Caco-2 (cell line): ENCODE data around the gene GGN. TPM values are rescaled to one million over a fixed set of nuclear protein-coding genes. Genes with fewer than 3 reads are reported as not detected.
"Not testable (repeated sequence)": the region's sequence is repeated elsewhere in the genome, so short reads cannot be mapped to it uniquely, and the experiment has no call there.

Experiments used
- BruUV-seq: library from RNA; stranded (reverse); fragments of 400-500 nt; replicated peaks from 2 replicates; lab custom pipeline; 2021; lab: Mats Ljungman, UMichigan
- CTCF ChIA-PET: fragments of 300-600 bp; sonication (Branson Sonifier 250); formaldehyde crosslinking; loops from one replicate; lab custom pipeline; 2022; ENCODE audit warnings: antibody characterized with exemption; lab: Charles Lee
- POLR2A ChIA-PET: fragments of 300-600 bp; sonication (Branson Sonifier 250); formaldehyde crosslinking; loops from one replicate; lab custom pipeline; 2022; ENCODE audit warnings: antibody characterized with exemption; lab: Charles Lee
- DNase-seq, 2 experiments: peaks; one replicate each; pipeline versions ENCODE4 v3.0.0 to v3.0.0-alpha.2; 2020 to 2022
- H3K27me3 ChIP-seq: replicated peaks from 2 replicates; pipeline ENCODE4 v1.6.0; 2011; ENCODE audit warnings: low read length; ENCODE audit not compliant: control insufficient read depth, insufficient read depth
- H3K36me3 ChIP-seq: 2 replicates; pipeline ENCODE4 v1.5.1; 2011; ENCODE audit warnings: low read length; ENCODE audit not compliant: control insufficient read depth, insufficient read depth
- H3K4me1 ChIP-seq: fragments of 250-450 bp; sonication (Bioruptor Pico); 2 replicates; pipeline ENCODE4 v1.5.1; 2020; ENCODE audit warnings: mild to moderate bottlenecking
- H3K4me3 ChIP-seq: 2 replicates; pipeline ENCODE4 v1.5.1; 2011; ENCODE audit warnings: low read depth, mild to moderate bottlenecking, control low read depth, low read length
- H3K9me3 ChIP-seq: fragments of 250-450 bp; sonication (Bioruptor Pico); 2 replicates; pipeline ENCODE4 v1.5.1; 2020; ENCODE audit warnings: mild to moderate bottlenecking, moderate library complexity
- H3K27ac Mint-ChIP-seq: one replicate; pipeline ENCODE4 v1.8.0; 2022; ENCODE audit warnings: mixed read lengths; ENCODE audit not compliant: unreplicated experiment
- H3K27me3 Mint-ChIP-seq: one replicate; pipeline ENCODE4 v1.8.0; 2022; ENCODE audit warnings: mixed read lengths; ENCODE audit not compliant: insufficient read depth, unreplicated experiment
- H3K36me3 Mint-ChIP-seq: one replicate; pipeline ENCODE4 v1.8.0; 2022; ENCODE audit warnings: mild to moderate bottlenecking, mixed read lengths; ENCODE audit not compliant: insufficient read depth, unreplicated experiment
- H3K4me1 Mint-ChIP-seq: one replicate; pipeline ENCODE4 v1.8.0; 2022; ENCODE audit warnings: low read depth, mixed read lengths; ENCODE audit not compliant: unreplicated experiment
- H3K4me3 Mint-ChIP-seq: one replicate; pipeline ENCODE4 v1.8.0; 2022; ENCODE audit warnings: mild to moderate bottlenecking, moderate library complexity, mixed read lengths; ENCODE audit not compliant: unreplicated experiment
- H3K9me3 Mint-ChIP-seq: one replicate; pipeline ENCODE4 v1.8.0; 2022; ENCODE audit warnings: mixed read lengths; ENCODE audit not compliant: unreplicated experiment
- intact Hi-C: fragments of 100-400 bp; cut with micrococcal nuclease; formaldehyde crosslinking; loops from one replicate; pipeline ENCODE4 v1.10.0; 2022; ENCODE audit not compliant: unreplicated experiment
- total RNA-seq: library from RNA; stranded (reverse); gene quantifications from 2 replicates; pipeline ENCODE4 v1.2.3, GENCODE V29; 2022
- TF ChIP-seq, protein P1 (sequence below), 2 experiments: fragments of 200-600 bp in 1 of 2; IDR thresholded peaks; 1 replicate in 1 of 2; 2 replicates in 1 of 2; pipeline versions ENCODE4 v1.5.1 to v1.8.0; 2011 to 2022; ENCODE audit warnings: antibody characterized with exemption in 1 of 2, control low read depth in 1 of 2, inconsistent platforms in 1 of 2, low read depth in 1 of 2, low read length in 1 of 2, mild to moderate bottlenecking in 1 of 2, moderate library complexity in 1 of 2; ENCODE audit not compliant: insufficient read depth in 1 of 2, severe bottlenecking in 1 of 2, unreplicated experiment in 1 of 2

Gene GGN
- total RNA-seq, 1 experiment from 2014 or later, result 0.79 TPM

DNA sequence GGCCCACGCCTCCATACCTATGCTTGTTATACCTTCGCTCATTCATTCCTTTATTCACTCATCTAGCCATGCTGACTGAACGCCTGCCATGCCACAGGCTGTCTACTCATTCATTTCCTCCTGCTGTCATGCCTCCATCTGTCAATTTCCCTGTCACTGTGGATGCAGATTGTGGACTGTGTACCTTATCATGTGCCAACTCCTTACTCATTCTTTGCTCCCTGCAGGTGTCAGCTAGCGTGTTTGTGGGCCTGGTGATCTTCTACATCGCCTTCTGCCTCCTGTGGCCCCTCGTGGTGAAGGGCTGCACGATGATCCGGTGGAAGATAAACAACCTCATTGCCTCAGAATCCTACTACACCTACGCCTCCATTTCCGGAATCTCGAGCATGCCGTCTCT lies 17.5 kb downstream of the GGN start:
- no peaks in the 10 kb centered on the region for H3K9me3 Mint-ChIP-seq
- H3K4me3 Mint-ChIP-seq, result no peak overlapping the region
- H3K9me3 ChIP-seq, result no peaks in the 10 kb centered on the region
- H3K4me3 ChIP-seq, result no peak overlapping the region
- H3K27me3 Mint-ChIP-seq, result no peaks in the 10 kb centered on the region
- peaks cover 10% of the 10 kb centered on the region for H3K36me3 Mint-ChIP-seq
- H3K4me1 Mint-ChIP-seq, result peaks cover 6% of the 10 kb centered on the region
- CTCF ChIA-PET, result interaction anchor here (0.8 kb wide), 1 partner anchor 18 kb away, joined by 6 read pairs; the partner anchor contains the start of gene GGN
- TF ChIP-seq, protein P1, sequence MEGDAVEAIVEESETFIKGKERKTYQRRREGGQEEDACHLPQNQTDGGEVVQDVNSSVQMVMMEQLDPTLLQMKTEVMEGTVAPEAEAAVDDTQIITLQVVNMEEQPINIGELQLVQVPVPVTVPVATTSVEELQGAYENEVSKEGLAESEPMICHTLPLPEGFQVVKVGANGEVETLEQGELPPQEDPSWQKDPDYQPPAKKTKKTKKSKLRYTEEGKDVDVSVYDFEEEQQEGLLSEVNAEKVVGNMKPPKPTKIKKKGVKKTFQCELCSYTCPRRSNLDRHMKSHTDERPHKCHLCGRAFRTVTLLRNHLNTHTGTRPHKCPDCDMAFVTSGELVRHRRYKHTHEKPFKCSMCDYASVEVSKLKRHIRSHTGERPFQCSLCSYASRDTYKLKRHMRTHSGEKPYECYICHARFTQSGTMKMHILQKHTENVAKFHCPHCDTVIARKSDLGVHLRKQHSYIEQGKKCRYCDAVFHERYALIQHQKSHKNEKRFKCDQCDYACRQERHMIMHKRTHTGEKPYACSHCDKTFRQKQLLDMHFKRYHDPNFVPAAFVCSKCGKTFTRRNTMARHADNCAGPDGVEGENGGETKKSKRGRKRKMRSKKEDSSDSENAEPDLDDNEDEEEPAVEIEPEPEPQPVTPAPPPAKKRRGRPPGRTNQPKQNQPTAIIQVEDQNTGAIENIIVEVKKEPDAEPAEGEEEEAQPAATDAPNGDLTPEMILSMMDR (IDR thresholded peaks at IDR 0.05; ENCODE audit: insufficient read depth in 1 of 2, low read depth in 1 of 2, low read length in 1 of 2, severe bottlenecking in 1 of 2, unreplicated experiment in 1 of 2), result no peak
- POLR2A ChIA-PET, result no interaction called here
- BruUV-seq, result no TSS peak
- no peaks in the 10 kb centered on the region for H3K36me3 ChIP-seq
- H3K27me3 ChIP-seq, result no peaks in the 10 kb centered on the region
- intact Hi-C loops, result no loop called here
- H3K27ac Mint-ChIP-seq, result no peak overlapping the region
- H3K4me1 ChIP-seq, result no peaks in the 10 kb centered on the region
- DNase-seq, result no peak

DNA sequence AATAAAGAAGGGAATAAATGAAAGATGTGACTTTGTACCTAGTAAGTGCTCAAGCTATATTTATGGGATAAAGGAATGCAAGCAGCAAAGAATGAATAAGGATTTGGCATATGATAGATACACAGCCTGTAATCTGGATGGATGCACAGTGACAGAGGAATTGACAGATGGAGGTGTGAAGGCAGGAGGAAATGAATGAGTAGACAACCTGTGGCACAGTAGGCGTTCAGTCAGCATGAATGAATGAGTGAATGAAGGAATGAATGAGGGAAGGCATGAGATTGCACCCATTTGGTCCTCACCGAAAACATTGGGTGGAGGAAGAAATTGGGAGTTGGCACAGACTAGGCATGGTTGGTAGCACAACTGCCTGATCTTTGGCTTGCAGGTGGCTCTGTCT lies 18.2 kb downstream of the GGN start:
- ChIA-PET POLR2A (interaction anchor here (0.5 kb wide), 1 partner anchor 482 kb away, joined by 3 read pairs; no protein-coding TSS in a partner anchor), CTCF (no interaction called here)
- no peak overlapping the region for H3K4me3 ChIP-seq
- Mint-ChIP-seq H3K9me3 (no peaks in the 10 kb centered on the region), H3K4me1 (peaks cover 6% of the 10 kb centered on the region), H3K27ac (no peak overlapping the region), H3K36me3 (peaks cover 2% of the 10 kb centered on the region), H3K4me3 (no peak overlapping the region), H3K27me3 (no peaks in the 10 kb centered on the region)
- no peaks in the 10 kb centered on the region for H3K9me3 ChIP-seq
- H3K27me3 ChIP-seq, result no peaks in the 10 kb centered on the region
- H3K4me1 ChIP-seq, result no peaks in the 10 kb centered on the region
- no TSS peak for BruUV-seq
- TF ChIP-seq, protein P1 (IDR thresholded peaks at IDR 0.05; ENCODE audit: insufficient read depth in 1 of 2, low read depth in 1 of 2, low read length in 1 of 2, severe bottlenecking in 1 of 2, unreplicated experiment in 1 of 2), result no peak
- no peak for DNase-seq
- no peaks in the 10 kb centered on the region for H3K36me3 ChIP-seq
- intact Hi-C loops, result no loop called here

DNA sequence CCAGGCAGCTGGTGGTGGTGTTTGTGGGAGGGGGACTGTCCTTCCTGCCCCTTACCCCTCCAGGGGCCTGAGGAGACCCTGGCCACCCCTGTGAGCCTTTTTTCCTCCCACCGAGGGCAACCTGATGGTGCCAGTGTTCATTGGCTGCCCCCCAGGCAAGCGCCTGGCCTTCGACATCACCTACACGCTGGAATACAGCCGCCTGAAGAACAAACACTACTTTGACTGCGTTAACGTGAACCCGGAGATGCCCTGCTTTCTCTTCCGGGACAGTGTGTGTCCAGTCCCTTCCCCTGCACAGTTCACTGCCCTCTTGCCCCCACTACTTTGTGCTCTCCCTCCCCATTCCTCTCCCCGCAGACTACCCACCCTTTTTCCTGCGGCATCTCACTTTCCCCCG lies 20.8 kb downstream of the GGN start:
- H3K27me3 ChIP-seq, result no peaks in the 10 kb centered on the region
- H3K27me3 Mint-ChIP-seq, result no peaks in the 10 kb centered on the region
- H3K4me1 Mint-ChIP-seq, result peaks cover 6% of the 10 kb centered on the region
- H3K9me3 ChIP-seq, result no peaks in the 10 kb centered on the region
- no TSS peak for BruUV-seq
- TF ChIP-seq, protein P1 (IDR thresholded peaks at IDR 0.05; ENCODE audit: insufficient read depth in 1 of 2, low read depth in 1 of 2, low read length in 1 of 2, severe bottlenecking in 1 of 2, unreplicated experiment in 1 of 2), result no peak
- no peak overlapping the region for H3K4me3 Mint-ChIP-seq
- peaks cover 6% of the 10 kb centered on the region for H3K4me1 ChIP-seq
- DNase-seq, result no peak
- H3K36me3 Mint-ChIP-seq, result peaks cover 8% of the 10 kb centered on the region
- H3K9me3 Mint-ChIP-seq, result no peaks in the 10 kb centered on the region
- H3K4me3 ChIP-seq, result no peak overlapping the region
- intact Hi-C loops, result no loop called here
- H3K27ac Mint-ChIP-seq, result no peak overlapping the region
- ChIA-PET CTCF (interaction anchor here (0.6 to 1.3 kb wide), 2 partner anchors 36 to 293 kb away, joined by 5 read pairs; partner anchors contain the start of gene FAM98C), POLR2A (no interaction called here)
- H3K36me3 ChIP-seq, result no peaks in the 10 kb centered on the region

DNA sequence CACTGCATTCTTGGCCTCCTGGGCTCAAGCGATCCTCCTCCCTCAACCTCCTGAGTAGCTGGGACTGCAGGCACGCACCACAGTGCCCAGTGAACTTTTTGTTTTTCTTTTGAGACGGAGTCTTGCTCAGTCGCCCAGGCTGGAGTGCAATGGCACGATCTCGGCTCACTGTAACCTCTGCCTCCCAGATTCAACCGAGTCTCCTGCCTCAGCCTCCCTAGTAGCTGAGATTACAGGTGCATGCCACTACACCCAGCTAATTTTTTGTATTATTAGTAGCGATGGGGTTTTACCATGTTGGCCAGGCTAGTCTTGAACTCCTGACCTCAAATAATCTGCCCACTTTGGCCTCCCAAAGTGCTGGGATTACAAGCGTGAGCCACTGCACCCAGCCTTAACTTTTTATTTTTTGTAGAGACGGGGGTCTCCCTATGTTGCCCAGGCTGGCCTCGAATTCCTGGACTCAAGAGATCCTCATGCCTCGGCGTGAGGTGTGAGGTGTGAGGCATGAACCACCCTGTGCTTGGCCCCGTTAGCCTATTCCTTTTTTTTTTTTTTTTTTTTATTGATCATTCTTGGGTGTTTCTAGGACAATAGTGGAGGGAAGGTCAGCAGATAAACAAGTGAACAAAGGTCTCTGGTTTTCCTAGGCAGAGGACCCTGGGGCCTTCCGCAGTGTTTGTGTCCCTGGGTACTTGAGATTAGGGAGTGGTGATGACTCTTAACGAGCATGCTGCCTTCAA lies 24.7 kb downstream of the GGN start:
- DNase-seq, H3K9me3 ChIP-seq, H3K36me3 ChIP-seq, H3K27ac Mint-ChIP-seq, BruUV-seq, H3K27me3 ChIP-seq, H3K9me3 Mint-ChIP-seq: not testable (repeated sequence)
- peaks cover 13% of the 10 kb centered on the region for H3K27me3 Mint-ChIP-seq
- CTCF ChIA-PET, result interaction anchor here (0.7 to 2.9 kb wide), 5 partner anchors 11 to 219 kb away, joined by 4 to 21 read pairs (median 5); partner anchors contain the start of genes FAM98C and PSMD8
- H3K4me1 Mint-ChIP-seq, result peaks cover 19% of the 10 kb centered on the region
- POLR2A ChIA-PET, result interaction anchor here (0.7 to 1.8 kb wide), 2 partner anchors 11 to 25 kb away, joined by 7 to 15 read pairs; partner anchors contain the start of genes GGN and PSMD8
- H3K4me1 ChIP-seq, result peaks cover 10% of the 10 kb centered on the region
- H3K4me3 ChIP-seq, result peak overlapping the region; percentile 96
- intact Hi-C loops, result loop anchor here (1.0 kb wide), 1 partner anchor 26 kb away; no protein-coding TSS in a partner anchor
- peaks cover 16% of the 10 kb centered on the region for H3K36me3 Mint-ChIP-seq
- H3K4me3 Mint-ChIP-seq, result peak overlapping the region; percentile 79
